Heart right ventricle (tissue), 16 donors: Measurements from ENCODE around the gene KCTD15. TPM values are rescaled to one million over a fixed set of nuclear protein-coding genes. Genes with fewer than 3 reads are reported as not detected.

Experiments
- ATAC-seq, 8 donors: fragments of 200-7000 bp; cut with Tn5 transposase; one replicate each; pipeline ENCODE4 v1.9.1; 2020; ENCODE audit warnings: mild to moderate bottlenecking in 8 of 8, moderate library complexity in 8 of 8, moderate number of reproducible peaks in 1 of 8
- DNase-seq, 2 donors: peaks; one replicate each; pipeline ENCODE4 v3.0.0-alpha.2; 2020
- H3K27ac ChIP-seq, 10 donors: fragments of 200-600 bp; sonication (generic) in 2 of 10; one replicate each; pipeline versions ENCODE4 v1.5.0 to v1.8.0; 2020 to 2022; ENCODE audit warnings: mild to moderate bottlenecking in 3 of 10
- H3K27me3 ChIP-seq, 7 donors: fragments of 200-600 bp; one replicate each; pipeline ENCODE4 v1.8.0; 2021 to 2022; ENCODE audit warnings: mild to moderate bottlenecking in 2 of 7
- H3K36me3 ChIP-seq, 9 donors: fragments of 200-600 bp; sonication (generic) in 1 of 9; one replicate each; pipeline versions ENCODE4 v1.5.0 to v1.8.0; 2020 to 2022; ENCODE audit warnings: mild to moderate bottlenecking in 2 of 9
- H3K4me1 ChIP-seq, 9 donors: fragments of 200-600 bp; sonication (generic) in 1 of 9; one replicate each; pipeline versions ENCODE4 v1.5.0 to v1.8.0; 2020 to 2022; ENCODE audit warnings: mild to moderate bottlenecking in 4 of 9
- H3K4me3 ChIP-seq, 10 donors: fragments of 200-600 bp; sonication (generic) in 2 of 10; one replicate each; pipeline versions ENCODE4 v1.5.0 to v1.8.0; 2020 to 2022; ENCODE audit warnings: mild to moderate bottlenecking in 7 of 10, moderate library complexity in 2 of 10
- H3K9me3 ChIP-seq, 11 donors: fragments of 200-600 bp in 10 of 11; sonication (generic) in 2 of 11; one replicate each; pipeline versions ENCODE4 v1.5.0 to v1.8.0; 2013 to 2022; ENCODE audit warnings: mild to moderate bottlenecking in 2 of 11, control low read depth in 1 of 11, moderate library complexity in 1 of 11
- WGBS, 2 donors: extraction: QIAGEN DNeasy Blood & Tissue Kit; methylation state at CpG; one replicate each; pipeline ENCODE4 v1.1.7; 2013; ENCODE audit warnings: inconsistent platforms in 1 of 2; 5-methylcytosine and 5-hydroxymethylcytosine counted together
- intact Hi-C, 10 donors: fragments of 100-400 bp; cut with DNase I; formaldehyde crosslinking; loops; one replicate each; pipeline versions ENCODE4 v1.11.1 to v1.14.2; 2022
- polyA plus RNA-seq, 2 donors: library from polyadenylated mRNA; stranded (reverse); fragments of 200-250 nt; gene quantifications; one replicate each; pipeline ENCODE4 v1.2.3, GENCODE V29; 2013
- total RNA-seq, 10 donors: library from RNA; stranded (reverse); fragmentation: NEBNext Ultra II Directional in 3 of 10; extraction: Animal tissue kit (Norgen Biotek cat#: 25700) in 3 of 10; gene quantifications; one replicate each; pipeline versions ENCODE4 v1.2.1 to v1.2.4, GENCODE V29; 2021 to 2023
- TF ChIP-seq, protein P1 (sequence below), 9 donors: fragments of 200-600 bp; sonication (generic) in 2 of 9; IDR thresholded peaks; one replicate each; pipeline versions ENCODE4 v1.5.0 to v1.8.0; 2021 to 2022; ENCODE audit warnings: antibody characterized with exemption in 9 of 9, mild to moderate bottlenecking in 5 of 9, moderate library complexity in 1 of 9
- donor health status: Arrhythmogenic right ventricular cardiomyopathy.
- donor health status: ischemic (EF 13 %, LVEDD 7.1; RV severe dilation, severe dysfunction).
- donor health status: healthy with polysubstance abuse.
- donor health status: DM: no; HTN: yes; CAD: no.
- donor health status: DM: no; HTN: no; CAD: no.
- donor health status: ischemic (EF 25% LVEDD 6.9; RV normal size, moderate dysfunction).
- donor health status: ischemic (EF 25% LVEDD 5.7; RV mildly dilated, moderate dysfunction).
- donor health status: healthy.
- donor health status: DM: yes; HTN: yes; CAD: no.
- donor health status: Ischemic cardiomyopathy.
- donor health status: ischemic (EF 35%, LVEDD 5.7; RV mildly dilated, moderate dysfunction).
- donor health status: nonischemic (EF 11% LVEDD 7.7; RV severe dilation, severe dysfunction).
- donor health status: DM: yes; HTN: yes; CAD: no.
- donor health status: PGD.
- donor health status: ischemic (EF 29% LVEDD 5.4; RV normal size, mild dysfunction).
- donor health status: nonischemic (EF 23%, LVEDD 6.1; RV moderate dilation, normal function).

The KCTD15 gene
- total and polyA plus RNA-seq, 12 donors: 3.5 to 22.5 (median 7.5) TPM

DNA sequence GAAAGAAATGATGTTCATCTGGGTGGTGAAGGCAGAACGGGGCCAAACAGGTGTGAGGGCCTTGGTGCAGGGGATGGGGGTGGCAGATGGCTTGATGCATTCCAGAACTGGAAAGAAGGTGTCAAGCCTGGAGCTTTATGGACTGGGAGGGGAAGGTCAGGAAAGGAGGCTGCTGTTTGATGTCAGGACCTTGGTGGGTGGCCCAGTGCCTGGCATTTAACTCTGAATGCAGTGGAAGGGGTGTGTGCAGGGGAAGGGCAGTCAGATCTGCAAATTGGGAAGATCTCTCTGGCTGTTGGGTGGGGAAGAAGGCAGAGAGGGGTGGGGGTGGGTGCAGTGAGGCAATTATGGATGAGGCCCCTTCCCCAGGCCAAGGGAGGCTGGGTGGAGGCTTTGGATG, 11.7 kb downstream of the KCTD15 start:
- 86 to 90% methylated on average over 1 of the region's 1 CpG for WGBS, 2 donors
- H3K4me1 ChIP-seq: peaks cover 0 to 35% (median 11%) of the 10 kb centered on the region in 9 donors
- DNase-seq: no peak

GRCh38 chr19:33809960-33810359, 13.3 kb downstream of the KCTD15 start:
- WGBS, 2 donors: 78 to 83% methylated on average over 6 of the region's 6 CpGs
- TF ChIP-seq, protein P1, sequence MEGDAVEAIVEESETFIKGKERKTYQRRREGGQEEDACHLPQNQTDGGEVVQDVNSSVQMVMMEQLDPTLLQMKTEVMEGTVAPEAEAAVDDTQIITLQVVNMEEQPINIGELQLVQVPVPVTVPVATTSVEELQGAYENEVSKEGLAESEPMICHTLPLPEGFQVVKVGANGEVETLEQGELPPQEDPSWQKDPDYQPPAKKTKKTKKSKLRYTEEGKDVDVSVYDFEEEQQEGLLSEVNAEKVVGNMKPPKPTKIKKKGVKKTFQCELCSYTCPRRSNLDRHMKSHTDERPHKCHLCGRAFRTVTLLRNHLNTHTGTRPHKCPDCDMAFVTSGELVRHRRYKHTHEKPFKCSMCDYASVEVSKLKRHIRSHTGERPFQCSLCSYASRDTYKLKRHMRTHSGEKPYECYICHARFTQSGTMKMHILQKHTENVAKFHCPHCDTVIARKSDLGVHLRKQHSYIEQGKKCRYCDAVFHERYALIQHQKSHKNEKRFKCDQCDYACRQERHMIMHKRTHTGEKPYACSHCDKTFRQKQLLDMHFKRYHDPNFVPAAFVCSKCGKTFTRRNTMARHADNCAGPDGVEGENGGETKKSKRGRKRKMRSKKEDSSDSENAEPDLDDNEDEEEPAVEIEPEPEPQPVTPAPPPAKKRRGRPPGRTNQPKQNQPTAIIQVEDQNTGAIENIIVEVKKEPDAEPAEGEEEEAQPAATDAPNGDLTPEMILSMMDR (IDR thresholded peaks at IDR 0.05): no peak
- DNase-seq (no peak), ATAC-seq (peak in 5 of 8 donors; percentile 40 to 57 (median 43))
- Histone ChIP-seq H3K36me3 (peaks cover 0 to 94% (median 9%) of the 10 kb centered on the region in 9 donors), H3K27me3 (no peaks in the 10 kb centered on the region), H3K9me3 (no peaks in the 10 kb centered on the region), H3K27ac (no peak overlapping the region), H3K4me3 (no peak overlapping the region), H3K4me1 (peaks cover 0 to 22% (median 6%) of the 10 kb centered on the region in 9 donors)
- intact Hi-C loops: no loop called here

More for the DNA sequence above, 11.7 kb downstream of the KCTD15 start:
- ATAC-seq: no peak
- no peak overlapping the region for H3K27ac ChIP-seq
- H3K9me3 ChIP-seq: no peaks in the 10 kb centered on the region
- TF ChIP-seq, protein P1 (IDR thresholded peaks at IDR 0.05): no peak
- peaks cover 0 to 97% (median 9%) of the 10 kb centered on the region in 9 donors for H3K36me3 ChIP-seq
- no peak overlapping the region for H3K4me3 ChIP-seq
- no peaks in the 10 kb centered on the region for H3K27me3 ChIP-seq
- intact Hi-C loops: no loop called here

- Histone ChIP-seq H3K27me3 (peaks cover 0 to 2% (median 0%) of the 10 kb centered on the region in 7 donors), H3K9me3 (no peaks in the 10 kb centered on the region), H3K4me1 (peaks cover 0 to 19% (median 6%) of the 10 kb centered on the region in 9 donors), H3K4me3 (no peak overlapping the region), H3K27ac (no peak overlapping the region), H3K36me3 (peaks cover 0 to 86% (median 9%) of the 10 kb centered on the region in 9 donors)
- DNase-seq (no peak), ATAC-seq (no peak)
- 96 to 98% methylated on average over 11 of the region's 11 CpGs for WGBS, 2 donors
- intact Hi-C loops: no loop called here
- TF ChIP-seq, protein P1 (IDR thresholded peaks at IDR 0.05): no peak
Measured at GRCh38 chr19:33810821-33811220, 14.2 kb downstream of the KCTD15 start.

DNA sequence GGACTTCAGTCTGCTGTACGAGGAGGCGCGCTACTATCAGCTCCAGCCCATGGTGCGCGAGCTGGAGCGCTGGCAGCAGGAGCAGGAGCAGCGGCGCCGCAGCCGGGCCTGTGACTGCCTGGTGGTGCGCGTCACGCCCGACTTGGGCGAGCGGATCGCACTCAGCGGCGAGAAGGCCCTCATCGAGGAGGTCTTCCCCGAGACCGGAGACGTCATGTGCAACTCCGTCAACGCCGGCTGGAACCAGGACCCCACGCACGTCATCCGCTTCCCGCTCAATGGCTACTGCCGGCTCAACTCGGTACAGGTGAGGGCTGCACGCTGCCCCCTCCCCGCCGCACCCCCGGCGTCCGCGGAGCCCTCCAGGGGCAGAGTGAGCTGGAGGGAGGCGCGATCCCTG, 14.6 kb downstream of the KCTD15 start:
- 95 to 96% methylated on average over 41 of the region's 41 CpGs for WGBS, 2 donors
- Histone ChIP-seq H3K4me1 (peaks cover 0 to 18% (median 1%) of the 10 kb centered on the region in 9 donors), H3K27me3 (peaks cover 0 to 4% (median 0%) of the 10 kb centered on the region in 7 donors), H3K27ac (no peak overlapping the region), H3K9me3 (no peaks in the 10 kb centered on the region), H3K36me3 (peaks cover 0 to 83% (median 9%) of the 10 kb centered on the region in 9 donors), H3K4me3 (no peak overlapping the region)
- intact Hi-C loops: no loop called here
- no peak for DNase-seq
- TF ChIP-seq, protein P1 (IDR thresholded peaks at IDR 0.05): no peak
- ATAC-seq: no peak
